ENCODE measurements around the gene ARFGEF2. TPM values are rescaled to one million over a fixed set of nuclear protein-coding genes. Genes with fewer than 3 reads are reported as not detected.
"Not testable (repeated sequence)": the region's sequence is repeated elsewhere in the genome, so short reads cannot be mapped to it uniquely, and the experiment has no call there.

ARFGEF2 gene
- total and polyA plus RNA-seq, 3 experiments from 2014 or later, result 9.5 to 37.6 (median 36.6) TPM

DNA sequence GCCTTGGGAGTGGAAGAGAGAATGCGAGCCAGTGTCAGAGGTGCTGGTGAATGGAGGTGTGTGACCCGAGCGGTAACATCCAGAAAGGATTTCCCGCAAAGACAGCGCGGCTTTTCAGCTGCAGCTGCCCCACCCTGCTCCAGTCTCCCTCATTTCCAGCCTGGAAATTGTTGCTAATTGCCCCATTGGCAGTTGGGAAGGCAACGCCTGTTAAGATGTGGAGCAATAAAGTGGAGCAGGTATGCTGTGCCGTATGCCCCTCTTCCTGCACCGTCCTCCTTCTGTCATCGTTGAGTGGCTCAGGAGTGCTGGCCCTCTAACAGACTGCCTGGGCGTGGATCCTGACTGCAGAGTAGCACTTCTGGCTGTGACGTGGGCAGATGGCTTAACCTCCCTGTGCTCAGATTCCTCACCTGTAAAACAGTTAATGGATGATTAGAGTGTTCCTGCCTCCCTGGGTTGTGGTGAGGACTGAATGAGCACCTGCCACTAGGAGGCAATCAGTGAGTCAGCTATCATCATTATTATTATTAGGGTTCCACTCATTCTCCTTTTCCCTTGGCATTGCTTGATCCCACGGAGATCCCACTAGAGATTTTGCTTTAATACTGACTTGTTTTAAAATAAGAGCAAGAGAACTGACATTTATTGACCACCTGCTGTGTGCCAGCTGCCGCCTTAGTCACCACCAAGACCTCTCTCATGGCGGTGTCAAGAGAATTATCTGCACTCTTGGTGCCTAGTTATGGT is 11.7 kb downstream of the ARFGEF2 start:
- CTCF ChIA-PET, result no interaction called here

DNA sequence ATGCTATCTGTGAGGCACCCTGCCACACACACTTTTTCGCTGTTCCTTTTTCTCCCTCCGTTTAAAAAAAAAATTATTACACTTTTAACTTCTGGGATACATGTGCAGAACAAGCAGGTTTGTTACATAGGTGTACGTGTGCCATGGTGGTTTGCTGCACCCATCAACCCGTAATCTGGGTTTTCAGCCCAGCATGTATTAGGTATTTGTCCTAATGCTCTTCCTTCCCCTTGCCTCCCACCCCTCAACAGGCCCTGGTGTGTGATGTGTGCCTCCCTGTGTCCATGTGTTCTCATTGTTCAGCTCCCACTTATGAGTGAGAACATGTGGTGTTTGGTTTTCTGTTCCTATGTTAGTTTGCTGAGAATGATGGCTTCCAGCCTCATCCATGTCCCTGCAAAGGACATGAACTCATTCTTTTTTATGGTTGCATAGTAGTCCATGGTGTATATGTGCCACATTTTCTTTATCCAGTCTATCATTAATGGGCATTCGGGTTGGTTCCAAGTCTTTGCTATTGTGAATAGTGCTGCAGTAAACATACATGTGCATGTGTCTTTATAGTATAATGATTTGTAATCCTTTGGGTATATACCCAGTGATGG is 12.9 kb downstream of the ARFGEF2 start:
- POLR2A ChIA-PET, result interaction anchor here (0.7 kb wide), 1 partner anchor 44 kb away, joined by 3 read pairs; no protein-coding TSS in a partner anchor
- H3K27me3 ChIP-seq (ENCODE audit: insufficient read depth, low read length, poor library complexity, severe bottlenecking); H3K4me3 Mint-ChIP-seq; H3K36me3 ChIP-seq (ENCODE audit: insufficient read depth, low read length); H3K4me3 ChIP-seq (ENCODE audit: low read length); H3K9me3 ChIP-seq (ENCODE audit: low read length); H3K9me3 Mint-ChIP-seq; H3K36me3 Mint-ChIP-seq; CTCF ChIA-PET; H3K27ac ChIP-seq (ENCODE audit: low read depth, low read length); H3K27me3 Mint-ChIP-seq; DNase-seq: not testable (repeated sequence)
- H3K27ac Mint-ChIP-seq, result peak overlapping the region in 2 of 8 donors; percentile 49 to 78
- H3K4me1 Mint-ChIP-seq, result peaks cover 22 to 42% (median 23%) of the 10 kb centered on the region in 3 donors
- peaks cover 12% of the 10 kb centered on the region for H3K4me1 ChIP-seq (ENCODE audit: insufficient read depth, low read length)

More for the DNA sequence above, 11.7 kb downstream of the ARFGEF2 start:
- Mint-ChIP-seq H3K36me3 (peaks cover 0 to 7% (median 0%) of the 10 kb centered on the region in 3 donors), H3K4me1 (peaks cover 23 to 33% (median 27%) of the 10 kb centered on the region in 3 donors), H3K27ac (peak overlapping the region in 4 of 8 donors; percentile 24 to 47 (median 30)), H3K4me3 (no peak overlapping the region), H3K9me3 (no peaks in the 10 kb centered on the region), H3K27me3 (no peaks in the 10 kb centered on the region)
- no peak for DNase-seq
- peaks cover 12% of the 10 kb centered on the region for H3K4me1 ChIP-seq (ENCODE audit: insufficient read depth, low read length)
- H3K36me3 ChIP-seq (ENCODE audit: insufficient read depth, low read length), result no peaks in the 10 kb centered on the region
- no peaks in the 10 kb centered on the region for H3K27me3 ChIP-seq (ENCODE audit: insufficient read depth, low read length, poor library complexity, severe bottlenecking)
- no peak overlapping the region for H3K27ac ChIP-seq (ENCODE audit: low read depth, low read length)
- H3K4me3 ChIP-seq (ENCODE audit: low read length), result no peak overlapping the region
- H3K9me3 ChIP-seq (ENCODE audit: low read length), result no peaks in the 10 kb centered on the region
- POLR2A ChIA-PET, result no interaction called here

- H3K4me3 ChIP-seq (ENCODE audit: low read length); H3K9me3 ChIP-seq (ENCODE audit: low read length); H3K9me3 Mint-ChIP-seq; H3K36me3 Mint-ChIP-seq; H3K4me3 Mint-ChIP-seq; H3K27ac ChIP-seq (ENCODE audit: low read depth, low read length); H3K36me3 ChIP-seq (ENCODE audit: insufficient read depth, low read length); DNase-seq; POLR2A ChIA-PET; CTCF ChIA-PET; H3K27me3 Mint-ChIP-seq; H3K27me3 ChIP-seq (ENCODE audit: insufficient read depth, low read length, poor library complexity, severe bottlenecking): not testable (repeated sequence)
- H3K4me1 ChIP-seq (ENCODE audit: insufficient read depth, low read length), result peaks cover 12% of the 10 kb centered on the region
- peak overlapping the region in 2 of 8 donors; percentile 70 for H3K27ac Mint-ChIP-seq
- H3K4me1 Mint-ChIP-seq, result peaks cover 23 to 47% (median 24%) of the 10 kb centered on the region in 3 donors
Observed at GRCh38 chr20:48934966-48935365, 13.5 kb downstream of the ARFGEF2 start.

- H3K27me3 Mint-ChIP-seq; H3K4me3 ChIP-seq (ENCODE audit: low read length); H3K27ac ChIP-seq (ENCODE audit: low read depth, low read length); H3K9me3 ChIP-seq (ENCODE audit: low read length); H3K27ac Mint-ChIP-seq; POLR2A ChIA-PET; H3K9me3 Mint-ChIP-seq; H3K4me3 Mint-ChIP-seq; DNase-seq; H3K36me3 ChIP-seq (ENCODE audit: insufficient read depth, low read length); H3K27me3 ChIP-seq (ENCODE audit: insufficient read depth, low read length, poor library complexity, severe bottlenecking); CTCF ChIA-PET: not testable (repeated sequence)
- peaks cover 0 to 12% (median 0%) of the 10 kb centered on the region in 3 donors for H3K36me3 Mint-ChIP-seq
- peaks cover 10% of the 10 kb centered on the region for H3K4me1 ChIP-seq (ENCODE audit: insufficient read depth, low read length)
- H3K4me1 Mint-ChIP-seq, result peaks cover 23 to 47% (median 28%) of the 10 kb centered on the region in 3 donors
Observed at GRCh38 chr20:48936178-48936577, 14.7 kb downstream of the ARFGEF2 start.

DNA sequence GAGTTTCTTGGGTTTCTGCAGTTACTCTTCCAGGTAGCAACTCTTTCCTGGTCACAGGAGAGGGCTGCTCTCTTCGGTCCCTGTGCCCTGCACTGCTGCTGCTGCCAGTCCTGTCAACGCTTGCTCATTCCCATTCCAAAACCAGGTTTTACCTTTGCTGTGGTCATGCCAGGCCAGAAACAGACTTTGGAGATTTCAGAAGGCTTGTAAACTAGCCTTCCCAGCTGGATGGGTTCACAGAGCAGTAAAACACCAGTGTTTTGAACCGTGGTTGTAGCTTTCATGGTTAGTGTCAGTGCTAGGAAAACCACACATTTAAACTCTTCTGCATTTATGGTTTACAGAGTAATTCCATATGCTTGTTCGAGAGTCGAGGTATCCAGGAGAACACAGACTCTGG is 16.2 kb downstream of the ARFGEF2 start:
- POLR2A ChIA-PET, result no interaction called here

DNA sequence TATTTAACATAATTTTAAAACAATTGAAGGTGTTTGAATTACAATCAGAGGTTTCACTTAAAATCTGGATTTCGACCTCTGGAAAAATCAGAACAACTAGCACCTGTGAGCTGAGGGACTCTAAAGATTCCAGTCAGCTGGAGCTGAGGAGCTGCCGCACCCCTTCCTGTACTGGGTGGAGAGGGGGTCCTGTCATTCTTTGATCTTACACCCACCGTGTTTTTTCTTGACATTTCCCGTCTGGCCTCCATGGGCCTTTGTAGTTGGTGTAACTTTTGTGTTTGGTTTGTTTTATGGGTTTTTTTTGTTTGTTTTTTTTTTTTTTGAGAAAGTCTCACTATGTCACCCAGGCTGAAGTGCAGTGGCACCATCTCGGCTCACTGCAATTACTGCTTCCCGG is 17.2 kb downstream of the ARFGEF2 start:
- Mint-ChIP-seq H3K9me3 (no peaks in the 10 kb centered on the region), H3K4me3 (no peak overlapping the region), H3K27ac (peak overlapping the region in 1 of 8 donors; percentile 81), H3K36me3 (peaks cover 0 to 32% (median 4%) of the 10 kb centered on the region in 3 donors), H3K4me1 (peaks cover 18 to 41% (median 23%) of the 10 kb centered on the region in 3 donors), H3K27me3 (no peaks in the 10 kb centered on the region)
- H3K9me3 ChIP-seq (ENCODE audit: low read length), result no peaks in the 10 kb centered on the region
- CTCF ChIA-PET, result no interaction called here
- H3K27ac ChIP-seq (ENCODE audit: low read depth, low read length), result no peak overlapping the region
- H3K36me3 ChIP-seq (ENCODE audit: insufficient read depth, low read length), result peaks cover 6% of the 10 kb centered on the region
- H3K27me3 ChIP-seq (ENCODE audit: insufficient read depth, low read length, poor library complexity, severe bottlenecking), result no peaks in the 10 kb centered on the region
- DNase-seq, result peak in 1 of 5 donors; percentile 34
- POLR2A ChIA-PET, result no interaction called here
- H3K4me3 ChIP-seq (ENCODE audit: low read length), result no peak overlapping the region
- H3K4me1 ChIP-seq (ENCODE audit: insufficient read depth, low read length), result no peaks in the 10 kb centered on the region

More for the DNA sequence above, 16.2 kb downstream of the ARFGEF2 start:
- H3K36me3 Mint-ChIP-seq, result peaks cover 0 to 25% (median 0%) of the 10 kb centered on the region in 3 donors
- no peaks in the 10 kb centered on the region for H3K27me3 ChIP-seq (ENCODE audit: insufficient read depth, low read length, poor library complexity, severe bottlenecking)
- no peaks in the 10 kb centered on the region for H3K27me3 Mint-ChIP-seq
- H3K9me3 Mint-ChIP-seq, result no peaks in the 10 kb centered on the region
- peaks cover 1% of the 10 kb centered on the region for H3K36me3 ChIP-seq (ENCODE audit: insufficient read depth, low read length)
- no peak overlapping the region for H3K4me3 Mint-ChIP-seq
- no peak overlapping the region for H3K4me3 ChIP-seq (ENCODE audit: low read length)
- CTCF ChIA-PET, result no interaction called here
- no peaks in the 10 kb centered on the region for H3K4me1 ChIP-seq (ENCODE audit: insufficient read depth, low read length)
- no peak overlapping the region for H3K27ac Mint-ChIP-seq
- no peak for DNase-seq
- no peak overlapping the region for H3K27ac ChIP-seq (ENCODE audit: low read depth, low read length)
- H3K9me3 ChIP-seq (ENCODE audit: low read length), result no peaks in the 10 kb centered on the region
- H3K4me1 Mint-ChIP-seq, result peaks cover 23 to 47% (median 28%) of the 10 kb centered on the region in 3 donors

GRCh38 chr20:48940170-48940569 is 18.7 kb downstream of the ARFGEF2 start:
- no peaks in the 10 kb centered on the region for H3K4me1 ChIP-seq (ENCODE audit: insufficient read depth, low read length)
- Mint-ChIP-seq H3K4me3 (no peak overlapping the region), H3K4me1 (peaks cover 8 to 31% (median 14%) of the 10 kb centered on the region in 3 donors), H3K27ac (no peak overlapping the region), H3K36me3 (peaks cover 3 to 42% (median 6%) of the 10 kb centered on the region in 3 donors), H3K9me3 (no peaks in the 10 kb centered on the region), H3K27me3 (no peaks in the 10 kb centered on the region)
- ChIA-PET CTCF (no interaction called here), POLR2A (no interaction called here)
- H3K27ac ChIP-seq (ENCODE audit: low read depth, low read length), result no peak overlapping the region
- H3K27me3 ChIP-seq (ENCODE audit: insufficient read depth, low read length, poor library complexity, severe bottlenecking), result no peaks in the 10 kb centered on the region
- H3K9me3 ChIP-seq (ENCODE audit: low read length), result no peaks in the 10 kb centered on the region
- no peak overlapping the region for H3K4me3 ChIP-seq (ENCODE audit: low read length)
- DNase-seq, result no peak
- peaks cover 12% of the 10 kb centered on the region for H3K36me3 ChIP-seq (ENCODE audit: insufficient read depth, low read length)

DNA sequence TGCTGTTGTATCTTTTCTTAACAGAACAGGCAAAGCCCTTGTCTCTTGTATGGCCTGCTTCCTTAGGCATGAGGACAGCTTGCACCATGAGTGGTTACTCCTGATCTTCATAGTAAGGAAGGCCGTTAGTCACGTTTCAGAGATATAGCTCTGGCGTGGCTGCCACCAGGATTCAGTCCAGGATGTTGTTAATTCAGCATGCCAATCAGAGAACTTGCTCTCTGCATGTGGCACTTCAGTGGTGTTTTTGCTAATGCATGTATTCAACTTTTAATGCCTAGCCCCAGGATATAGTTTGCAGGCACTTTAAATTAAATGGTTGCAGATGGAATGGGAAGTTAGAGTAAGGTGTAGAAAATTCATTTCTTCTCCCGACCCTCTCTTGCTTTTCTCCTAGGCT is 20.0 kb downstream of the ARFGEF2 start:
- CTCF ChIA-PET, result no interaction called here
- H3K36me3 ChIP-seq (ENCODE audit: insufficient read depth, low read length), result peaks cover 12% of the 10 kb centered on the region
- H3K4me1 ChIP-seq (ENCODE audit: insufficient read depth, low read length), result no peaks in the 10 kb centered on the region
- Mint-ChIP-seq H3K9me3 (no peaks in the 10 kb centered on the region), H3K36me3 (peaks cover 3 to 53% (median 8%) of the 10 kb centered on the region in 3 donors), H3K4me3 (peak overlapping the region in 1 of 7 donors; percentile 59), H3K27ac (peak overlapping the region in 3 of 8 donors; percentile 19 to 36 (median 32)), H3K4me1 (peaks cover 8 to 30% (median 14%) of the 10 kb centered on the region in 3 donors), H3K27me3 (no peaks in the 10 kb centered on the region)
- H3K4me3 ChIP-seq (ENCODE audit: low read length), result no peak overlapping the region
- H3K9me3 ChIP-seq (ENCODE audit: low read length), result no peaks in the 10 kb centered on the region
- POLR2A ChIA-PET, result no interaction called here
- no peak for DNase-seq
- H3K27me3 ChIP-seq (ENCODE audit: insufficient read depth, low read length, poor library complexity, severe bottlenecking), result no peaks in the 10 kb centered on the region
- no peak overlapping the region for H3K27ac ChIP-seq (ENCODE audit: low read depth, low read length)
